ENCODE results near the gene IL2RA.

IL2RA gene

GRCh38 chr10:6056411-6057135, 5.6 kb downstream of the IL2RA start:
- no peak overlapping the region for H3K4me3 ChIP-seq
- H3K9ac ChIP-seq (ENCODE audit: insufficient read length), result no peak overlapping the region
- no peaks in the 10 kb centered on the region for H3K9me3 ChIP-seq (ENCODE audit: low read depth, low read length)
- H3K27ac ChIP-seq, result no peak overlapping the region
- no peaks in the 10 kb centered on the region for H3K36me3 ChIP-seq (ENCODE audit: insufficient read depth, low read length)
- no peak for TF ChIP-seq EZH2 (IDR thresholded peaks at IDR 0.05)
- TF ChIP-seq POLR2AphosphoS5 (IDR thresholded peaks at IDR 0.05; ENCODE audit: borderline replicate concordance, low read depth, low read length), result no peak
- no peak for TF ChIP-seq FOXP2 (optimal IDR thresholded peaks at IDR 0.05; ENCODE audit: control extremely low read depth, extremely low read length, insufficient read depth)
- no peak for DNase-seq (ENCODE audit: low read depth, low spot score)

GRCh38 chr10:6055929-6056328, 6.2 kb downstream of the IL2RA start:
- Histone ChIP-seq H3K27ac (no peak overlapping the region), H3K36me3 (ENCODE audit: insufficient read depth, low read length) (no peaks in the 10 kb centered on the region), H3K9ac (ENCODE audit: insufficient read length) (no peak overlapping the region), H3K9me3 (ENCODE audit: low read depth, low read length) (no peaks in the 10 kb centered on the region), H3K4me3 (no peak overlapping the region)
- DNase-seq (ENCODE audit: low read depth, low spot score), result no peak
- TF ChIP-seq POLR2AphosphoS5 (IDR thresholded peaks at IDR 0.05; ENCODE audit: borderline replicate concordance, low read depth, low read length) (no peak), FOXP2 (optimal IDR thresholded peaks at IDR 0.05; ENCODE audit: control extremely low read depth, extremely low read length, insufficient read depth) (no peak), EZH2 (IDR thresholded peaks at IDR 0.05) (no peak)

GRCh38 chr10:6054884-6055283, 7.3 kb downstream of the IL2RA start:
- no peak for DNase-seq (ENCODE audit: low read depth, low spot score)
- no peak for TF ChIP-seq EZH2 (IDR thresholded peaks at IDR 0.05)

GRCh38 chr10:6053816-6054631, 8.1 kb downstream of the IL2RA start:
- Histone ChIP-seq H3K4me3 (no peak overlapping the region), H3K9ac (ENCODE audit: insufficient read length) (no peak overlapping the region), H3K9me3 (ENCODE audit: low read depth, low read length) (no peaks in the 10 kb centered on the region), H3K27ac (no peak overlapping the region), H3K36me3 (ENCODE audit: insufficient read depth, low read length) (no peaks in the 10 kb centered on the region)
- DNase-seq (ENCODE audit: low read depth, low spot score), result no peak
- TF ChIP-seq POLR2AphosphoS5 (IDR thresholded peaks at IDR 0.05; ENCODE audit: borderline replicate concordance, low read depth, low read length) (no peak), EZH2 (IDR thresholded peaks at IDR 0.05) (no peak), FOXP2 (optimal IDR thresholded peaks at IDR 0.05; ENCODE audit: control extremely low read depth, extremely low read length, insufficient read depth) (no peak)

More at GRCh38 chr10:6054884-6055283, 7.3 kb downstream of the IL2RA start:
- no peaks in the 10 kb centered on the region for H3K36me3 ChIP-seq (ENCODE audit: insufficient read depth, low read length)
- no peak overlapping the region for H3K27ac ChIP-seq
- no peak overlapping the region for H3K4me3 ChIP-seq
- H3K9ac ChIP-seq (ENCODE audit: insufficient read length), result no peak overlapping the region
- H3K9me3 ChIP-seq (ENCODE audit: low read depth, low read length), result no peaks in the 10 kb centered on the region

- no peak overlapping the region for H3K27ac ChIP-seq
- no peaks in the 10 kb centered on the region for H3K9me3 ChIP-seq (ENCODE audit: low read depth, low read length)
- no peaks in the 10 kb centered on the region for H3K36me3 ChIP-seq (ENCODE audit: insufficient read depth, low read length)
- no peak overlapping the region for H3K4me3 ChIP-seq
- TF ChIP-seq FOXP2 (optimal IDR thresholded peaks at IDR 0.05; ENCODE audit: control extremely low read depth, extremely low read length, insufficient read depth), result no peak
- TF ChIP-seq POLR2AphosphoS5 (IDR thresholded peaks at IDR 0.05; ENCODE audit: borderline replicate concordance, low read depth, low read length), result no peak
- no peak for TF ChIP-seq EZH2 (IDR thresholded peaks at IDR 0.05)
- no peak overlapping the region for H3K9ac ChIP-seq (ENCODE audit: insufficient read length)
- no peak for DNase-seq (ENCODE audit: low read depth, low spot score)
These were observed 8.9 kb downstream of the IL2RA start for GRCh38 chr10:6053303-6053702.

GRCh38 chr10:6052247-6053221, 9.6 kb downstream of the IL2RA start:
- H3K36me3 ChIP-seq (ENCODE audit: insufficient read depth, low read length), result no peaks in the 10 kb centered on the region
- no peak overlapping the region for H3K4me3 ChIP-seq
- no peak for TF ChIP-seq EZH2 (IDR thresholded peaks at IDR 0.05)
- no peak for TF ChIP-seq FOXP2 (optimal IDR thresholded peaks at IDR 0.05; ENCODE audit: control extremely low read depth, extremely low read length, insufficient read depth)
- TF ChIP-seq POLR2AphosphoS5 (IDR thresholded peaks at IDR 0.05; ENCODE audit: borderline replicate concordance, low read depth, low read length), result no peak
- H3K9me3 ChIP-seq (ENCODE audit: low read depth, low read length), result no peaks in the 10 kb centered on the region
- no peak for DNase-seq (ENCODE audit: low read depth, low spot score)
- H3K9ac ChIP-seq (ENCODE audit: insufficient read length), result no peak overlapping the region
- no peak overlapping the region for H3K27ac ChIP-seq

GRCh38 chr10:6050801-6051445, 11.2 kb downstream of the IL2RA start:
- Histone ChIP-seq H3K9ac (ENCODE audit: insufficient read length) (no peak overlapping the region), H3K9me3 (ENCODE audit: low read depth, low read length) (no peaks in the 10 kb centered on the region), H3K27ac (no peak overlapping the region), H3K36me3 (ENCODE audit: insufficient read depth, low read length) (no peaks in the 10 kb centered on the region), H3K4me3 (no peak overlapping the region)
- no peak for TF ChIP-seq EZH2 (IDR thresholded peaks at IDR 0.05)
- TF ChIP-seq FOXP2 (optimal IDR thresholded peaks at IDR 0.05; ENCODE audit: control extremely low read depth, extremely low read length, insufficient read depth), result no peak
- no peak for TF ChIP-seq POLR2AphosphoS5 (IDR thresholded peaks at IDR 0.05; ENCODE audit: borderline replicate concordance, low read depth, low read length)
- DNase-seq (ENCODE audit: low read depth, low spot score), result no peak
